K562 (cell line): ENCODE results near the gene PACSIN2. TPM values are rescaled to one million over a fixed set of nuclear protein-coding genes. Genes with fewer than 3 reads are reported as not detected.

ENCODE experiments used
- ATF1 ChIP-seq, 2 experiments: fragments of 450-650 bp in 1 of 2; IDR thresholded peaks; 2 replicates each; pipeline ENCODE4 v1.6.1; 2016; ENCODE audit warnings: missing compliant biosample characterization in 1 of 2, missing genetic modification characterization in 1 of 2
- ETV1 ChIP-seq: fragments of 450-650 bp; conservative IDR thresholded peaks from 2 replicates; pipeline ENCODE4 v1.6.1; 2016; ENCODE audit warnings: missing genetic modification characterization, control low read depth, low read depth, missing compliant biosample characterization
- FOXM1 ChIP-seq, 2 experiments: fragments of 450-650 bp in 1 of 2; sonication (generic) in 1 of 2; formaldehyde crosslinking in 1 of 2; IDR thresholded peaks; 2 replicates each; pipeline versions ENCODE4 v1.6.1 to v1.9.0; 2017 to 2022; ENCODE audit warnings: low read depth in 2 of 2, mild to moderate bottlenecking in 2 of 2, missing genetic modification reagents in 1 of 2, moderate library complexity in 1 of 2
- NFE2L1 ChIP-seq: fragments of 450-650 bp; IDR thresholded peaks from 2 replicates; pipeline ENCODE4 v1.6.1; 2016; ENCODE audit warnings: missing genetic modification characterization, low read depth, mild to moderate bottlenecking, missing compliant biosample characterization, moderate library complexity, borderline replicate concordance
- PBX2 ChIP-seq, 2 experiments: IDR thresholded peaks in 1 of 2; conservative IDR thresholded peaks in 1 of 2; 2 replicates each; pipeline ENCODE4 v1.6.1; 2016; ENCODE audit warnings: low read depth in 2 of 2, mild to moderate bottlenecking in 1 of 2, missing compliant biosample characterization in 1 of 2, missing genetic modification characterization in 1 of 2, moderate library complexity in 1 of 2
- RAD21 ChIP-seq, 2 experiments: fragments of 250-450 bp in 1 of 2; fragments of 450-650 bp in 1 of 2; sonication (Bioruptor Pico) in 1 of 2; formaldehyde crosslinking in 1 of 2; IDR thresholded peaks in 1 of 2; conservative IDR thresholded peaks in 1 of 2; 2 replicates each; pipeline versions ENCODE4 v1.4.0 to v1.8.0; 2020 to 2022; ENCODE audit warnings: mild to moderate bottlenecking in 2 of 2, moderate library complexity in 1 of 2
- SAFB2 ChIP-seq: fragments of 200-400 bp; formaldehyde crosslinking; IDR thresholded peaks from 2 replicates; pipeline ENCODE4 v1.6.1; 2018; ENCODE audit warnings: borderline replicate concordance, low read length, low read depth, moderate library complexity; ENCODE audit not compliant: severe bottlenecking
- SIX5 ChIP-seq, 2 experiments: IDR thresholded peaks; 2 replicates each; pipeline ENCODE4 v1.6.1; 2011; ENCODE audit warnings: low read length in 2 of 2, borderline replicate concordance in 1 of 2, low read depth in 1 of 2, mild to moderate bottlenecking in 1 of 2, moderate library complexity in 1 of 2; ENCODE audit not compliant: insufficient read depth in 1 of 2
- SNAPC5 ChIP-seq: fragments of 250-450 bp; sonication (Bioruptor Pico); IDR thresholded peaks from 2 replicates; pipeline ENCODE4 v1.8.0; 2021; ENCODE audit warnings: moderate library complexity, mild to moderate bottlenecking, inconsistent platforms
- polyA plus RNA-seq, 8 experiments: library from polyadenylated mRNA; depleted of rRNA in 4 of 8; stranded (reverse) in 5 of 8; unstranded in 3 of 8; fragments of >200 nt; fragmentation: Nextera tagmentation in 2 of 8; fragmentation: Illumina TruSeq in 1 of 8; extraction: Ambion mirVana in 2 of 8; extraction: Trizol in 1 of 8; gene quantifications; 2 replicates each; pipeline versions ENCODE4 v1.2.1 to v1.2.3, GENCODE V29; 2011 to 2014; ENCODE audit warnings: inconsistent platforms in 1 of 8, missing spikeins in 1 of 8
- total RNA-seq, 7 experiments: library from RNA; depleted of rRNA in 6 of 7; stranded (reverse); fragments of >200 nt in 6 of 7; fragmentation: Illumina TruSeq in 2 of 7; extraction: Trizol in 2 of 7; gene quantifications; 2 replicates each; pipeline versions ENCODE4 v1.2.1 to v1.2.3, GENCODE V29; 2011 to 2021; ENCODE audit warnings: low replicate concordance in 1 of 7

Gene PACSIN2
- total and polyA plus RNA-seq, 9 of the 15 experiments (the other 6 are each of a cell fraction or from before 2014, with no cell fraction given): 0.45 to 45.1 (median 23.9) TPM

GRCh38 chr22:42869888-42870480 is 145.0 kb downstream of the PACSIN2 start (continued):
- TF ChIP-seq PBX2 (CRISPR knock-in tag; IDR thresholded peaks at IDR 0.05; ENCODE audit: low read depth): no peak
- no peak for TF ChIP-seq PBX2 (tag; conservative IDR thresholded peaks at IDR 0.05; ENCODE audit: low read depth)
- TF ChIP-seq RAD21 (CRISPR knock-in tag; conservative IDR thresholded peaks at IDR 0.05 in 1 of 2, IDR thresholded peaks at IDR 0.05 in 1 of 2): no peak
- TF ChIP-seq ETV1 (tag): no peak
- TF ChIP-seq SIX5 (IDR thresholded peaks at IDR 0.05; ENCODE audit: borderline replicate concordance in 1 of 2, insufficient read depth in 1 of 2, low read depth in 1 of 2, low read length in 2 of 2): no peak
- no peak for TF ChIP-seq ATF1 (CRISPR knock-in tag; IDR thresholded peaks at IDR 0.05)
- no peak for TF ChIP-seq ATF1 (tag; IDR thresholded peaks at IDR 0.05)
- no peak for TF ChIP-seq SNAPC5
- TF ChIP-seq NFE2L1 (tag): no peak
- no peak for TF ChIP-seq FOXM1 (IDR thresholded peaks at IDR 0.05; ENCODE audit: low read depth)
- TF ChIP-seq FOXM1 (CRISPR knock-in tag; IDR thresholded peaks at IDR 0.05; ENCODE audit: low read depth): no peak
- no peak for TF ChIP-seq SAFB2
